HG02678 (cell line): ENCODE results near the gene LRP1.

Experiments used
- ATAC-seq: cut with Tn5 transposase; IDR thresholded peaks from one replicate; pipeline ENCODE4 v1.9.1; 2021; ENCODE audit warnings: mild to moderate bottlenecking, moderate library complexity; ENCODE audit not compliant: unreplicated experiment

The LRP1 gene

DNA sequence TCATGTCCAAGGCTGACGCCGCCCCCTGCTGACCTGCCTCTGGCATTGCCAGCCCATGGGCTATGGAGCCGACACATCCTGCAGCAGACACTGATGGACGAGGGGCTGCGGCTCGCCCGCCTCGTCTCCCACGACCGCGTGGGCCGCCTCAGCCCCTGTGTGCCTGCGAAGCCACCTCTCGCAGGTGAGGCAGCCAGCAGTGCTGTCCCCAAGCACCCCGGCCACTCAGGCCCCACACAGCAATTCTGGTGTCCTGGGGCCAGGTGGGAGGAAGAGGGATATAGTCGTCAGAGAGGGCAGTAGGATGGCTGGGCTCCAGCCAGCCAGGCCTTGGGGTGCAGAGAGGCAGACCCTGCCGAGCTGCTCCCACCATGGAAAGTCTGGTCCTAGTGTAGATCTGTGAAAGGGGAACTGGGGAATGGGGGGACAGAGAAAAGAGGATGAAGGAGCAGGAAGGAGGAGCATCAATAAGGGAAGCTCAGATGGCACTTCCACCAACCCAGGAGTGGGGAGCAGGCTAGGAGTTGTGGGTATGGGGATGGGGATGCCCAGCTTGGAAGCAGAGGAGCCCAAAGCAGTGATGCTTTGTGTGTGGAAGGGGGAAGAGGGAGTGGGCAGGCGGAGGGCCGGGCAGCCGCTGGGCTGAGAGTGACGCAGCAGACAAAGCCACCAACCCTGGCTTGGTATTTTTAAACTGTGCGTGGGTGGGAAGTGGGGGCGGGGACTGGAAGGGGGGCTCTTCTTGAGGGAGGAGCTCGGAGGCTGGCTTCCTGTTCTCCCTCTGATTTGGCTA, 34.7 kb upstream of the LRP1 start:
- no peak for ATAC-seq

DNA sequence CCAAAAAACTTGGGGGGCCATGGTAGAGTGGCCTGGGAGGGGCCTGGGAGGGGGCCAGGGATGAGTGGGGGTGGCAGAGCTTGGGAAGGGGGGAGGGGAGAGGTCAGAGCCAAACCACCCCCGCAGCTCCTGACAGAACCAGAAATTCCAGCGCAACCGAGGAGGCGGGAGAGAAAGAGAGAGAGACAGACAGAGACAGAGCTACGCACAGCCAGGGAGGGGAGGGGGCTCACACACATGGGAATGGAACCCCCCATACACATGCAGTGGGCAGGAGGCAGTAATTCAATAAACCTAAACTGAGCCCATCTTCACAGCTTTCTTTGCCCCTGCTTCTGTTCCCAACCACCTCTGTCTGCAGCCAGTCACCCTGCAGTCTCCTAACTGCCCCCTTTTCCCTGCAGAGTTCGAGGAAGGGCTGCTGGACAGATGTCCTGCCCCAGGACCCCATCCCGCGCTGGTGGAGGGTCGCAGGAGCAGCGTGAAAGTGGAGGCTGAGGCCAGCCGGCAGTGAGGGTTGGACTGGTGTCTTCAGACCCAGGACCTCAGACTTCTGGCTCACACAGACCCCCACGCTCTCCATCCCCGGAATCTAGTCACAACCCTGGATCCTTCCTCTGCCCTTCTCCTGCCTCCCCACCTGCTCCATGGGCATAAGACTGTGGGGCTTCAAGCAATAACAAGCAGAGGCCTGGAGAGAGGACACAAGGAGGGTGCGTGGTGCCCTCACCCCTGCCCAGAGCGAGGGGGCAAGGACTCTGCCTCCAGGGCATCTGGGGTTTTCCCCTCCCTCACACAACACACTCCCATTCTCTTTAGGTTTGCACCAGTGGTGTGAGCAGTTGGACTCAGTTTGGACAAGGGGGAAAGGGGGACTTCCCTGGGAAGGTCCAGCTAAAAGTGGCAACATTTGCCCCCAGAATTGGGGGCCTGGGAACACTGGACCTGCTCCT, 33.8 kb upstream of the LRP1 start:
- no peak for ATAC-seq

DNA sequence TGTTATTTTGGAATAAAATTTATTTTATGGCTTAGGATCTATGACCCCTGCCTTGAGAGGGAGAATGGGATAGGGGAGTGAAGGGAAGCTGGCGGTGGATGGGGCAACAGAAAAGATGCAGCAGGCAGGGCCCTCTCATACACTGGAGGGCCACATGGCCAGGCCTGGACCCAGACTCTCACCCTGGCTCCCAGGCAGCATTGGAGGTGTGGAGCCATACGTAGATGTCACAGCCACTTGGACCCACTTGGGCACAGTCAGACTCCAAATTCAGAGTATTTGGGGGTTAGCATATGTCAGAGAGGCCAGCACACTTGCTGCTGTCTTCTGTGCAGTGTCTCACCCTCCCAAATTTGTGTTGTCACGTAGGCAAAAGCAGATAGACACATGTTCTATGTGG, 32.8 kb upstream of the LRP1 start:
- no peak for ATAC-seq

DNA sequence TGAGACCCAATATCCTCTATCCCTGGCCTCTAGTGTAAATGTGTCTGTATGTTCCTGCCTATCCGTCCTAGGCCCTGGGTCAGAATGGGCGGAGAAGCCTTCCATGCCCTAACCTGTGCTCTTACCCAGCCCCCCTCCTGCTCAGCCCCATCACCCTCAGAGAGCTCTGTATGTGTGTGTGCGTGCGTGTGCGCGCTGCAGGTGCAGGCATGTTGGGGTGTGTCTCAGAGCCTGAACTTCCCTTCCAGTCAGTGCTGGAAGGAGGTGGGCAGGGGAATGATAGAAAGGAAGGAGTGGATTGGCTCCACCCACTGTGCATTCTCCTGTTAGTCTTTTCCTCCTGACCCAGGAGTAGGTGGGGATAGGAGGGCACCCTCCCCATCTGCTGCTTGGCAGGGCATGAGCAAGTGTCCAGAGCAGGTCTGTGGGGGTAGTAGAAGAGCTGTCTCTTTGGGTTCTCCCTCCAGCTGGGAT, 32.1 kb upstream of the LRP1 start:
- ATAC-seq: no peak

DNA sequence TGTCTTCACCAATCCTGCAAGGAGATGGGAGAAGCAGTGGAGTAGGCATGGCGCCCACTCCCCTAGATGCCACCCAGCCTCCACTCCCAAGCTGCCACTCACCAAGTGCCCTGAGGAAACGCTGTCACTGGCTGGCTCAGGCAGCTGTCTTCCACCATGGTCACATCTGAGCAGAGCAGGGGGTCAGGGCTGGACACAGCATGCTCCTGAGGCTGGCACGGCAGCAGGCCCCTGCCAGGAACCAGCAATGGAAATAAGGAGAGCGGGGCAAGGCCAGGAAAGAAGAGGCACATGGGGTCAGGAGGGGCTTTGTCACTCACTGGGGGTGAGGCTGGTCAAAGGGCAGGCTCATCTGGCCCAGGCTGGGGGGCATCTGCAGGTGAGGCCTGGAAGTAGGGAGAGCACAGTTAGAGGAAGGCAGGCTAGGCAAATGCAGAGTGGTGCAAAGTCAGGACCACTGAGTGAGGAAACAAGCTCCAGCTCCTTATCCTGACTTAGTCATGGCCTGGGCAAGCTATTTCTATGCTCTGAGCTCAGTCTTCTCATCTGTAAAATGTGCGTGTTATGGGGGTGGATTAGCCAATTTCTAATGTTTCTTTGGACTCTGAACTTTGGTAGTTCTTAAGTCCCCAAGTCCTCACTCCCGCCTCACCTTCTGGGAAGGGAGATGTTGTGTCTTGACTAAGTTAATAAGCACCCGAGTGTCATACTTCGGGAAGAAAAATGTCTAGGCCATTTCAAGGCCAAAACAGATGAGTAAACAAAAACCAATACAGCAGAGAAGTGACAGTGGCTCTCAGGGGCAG, 31.3 kb upstream of the LRP1 start:
- no peak for ATAC-seq

DNA sequence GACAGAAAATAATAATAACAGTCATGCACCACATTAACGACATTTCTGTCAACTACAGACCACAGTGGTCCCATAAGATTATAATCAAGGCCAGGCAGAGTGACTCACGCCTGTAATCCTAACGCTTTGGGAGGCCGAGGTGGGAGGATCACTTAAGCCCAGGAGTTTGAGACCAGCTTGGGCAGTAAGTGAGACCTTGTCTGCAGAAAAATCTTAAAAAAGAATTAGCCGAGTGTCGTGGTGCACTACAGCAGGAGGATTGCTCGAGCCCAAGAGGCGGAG, 30.8 kb upstream of the LRP1 start:
- no peak for ATAC-seq

DNA sequence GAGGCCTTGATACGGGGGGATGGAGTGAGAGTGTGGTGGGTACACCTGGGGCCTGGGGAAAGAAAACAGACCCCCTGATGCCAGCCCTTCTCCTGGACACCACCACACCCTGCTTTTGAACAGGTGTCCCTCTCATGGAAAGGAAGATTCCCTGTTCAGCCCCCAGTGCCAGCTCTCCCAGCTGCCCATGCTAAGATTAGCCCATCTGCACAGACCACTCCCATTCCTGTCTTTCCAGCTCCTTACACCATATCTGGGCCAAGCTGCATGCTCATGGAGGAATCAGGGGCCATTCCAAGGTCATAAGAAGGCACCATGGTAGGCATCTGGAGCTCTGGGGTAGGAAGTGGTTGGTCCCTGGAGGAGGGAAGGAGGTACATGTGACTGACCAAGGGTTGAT, 29.7 kb upstream of the LRP1 start:
- no peak for ATAC-seq

DNA sequence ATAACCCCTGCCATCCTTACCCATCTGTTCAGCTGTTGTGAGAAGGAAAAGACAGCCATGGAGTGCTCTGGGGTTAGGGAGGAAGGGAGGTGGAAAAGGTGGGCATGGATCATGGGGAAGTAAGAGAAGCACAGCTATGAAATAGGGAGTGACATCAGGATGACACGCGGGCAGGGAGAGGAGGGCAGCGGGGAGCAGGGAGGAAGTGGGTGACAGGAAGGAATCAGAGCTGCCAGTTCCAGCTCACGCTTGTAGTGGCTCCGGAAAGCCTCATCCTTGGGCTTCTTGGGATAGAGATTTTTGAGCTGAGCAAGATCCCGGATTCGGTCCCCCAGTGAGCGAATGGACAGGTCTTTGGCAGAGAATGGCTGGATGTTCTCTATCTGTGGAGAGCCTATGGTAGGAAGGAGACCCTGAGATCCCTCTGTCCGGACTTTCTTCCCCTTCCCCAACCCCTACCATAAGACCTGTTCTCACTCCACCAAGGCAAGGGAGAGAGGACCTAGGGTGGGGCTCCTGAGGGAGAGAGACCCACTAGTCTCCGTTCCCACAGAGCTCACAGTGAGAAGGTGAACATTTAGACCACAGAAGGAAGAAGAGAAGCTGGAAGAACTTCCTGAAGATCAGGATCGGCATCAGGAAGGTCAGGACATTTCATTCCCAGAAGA, 29.1 kb upstream of the LRP1 start:
- no peak for ATAC-seq

DNA sequence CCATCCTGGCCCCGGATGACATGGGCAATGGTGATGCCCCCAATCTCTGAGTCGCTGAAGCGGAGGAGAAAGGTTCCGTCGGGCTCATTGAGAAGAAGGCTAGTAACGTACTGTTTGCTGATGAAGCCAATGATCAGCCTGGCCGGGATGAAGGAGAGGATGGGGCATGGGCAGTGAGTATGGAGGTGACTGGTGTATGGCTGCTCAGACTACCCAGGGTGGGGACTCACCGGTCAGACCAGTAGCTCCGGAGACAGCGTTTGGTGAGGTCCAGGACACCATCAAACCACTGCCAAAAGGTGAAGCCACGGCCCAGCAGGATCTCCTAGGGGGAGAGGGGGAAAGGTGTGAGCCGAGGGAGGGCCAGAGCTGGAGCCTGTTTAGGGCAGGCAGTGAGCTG, 28.5 kb upstream of the LRP1 start:
- no peak for ATAC-seq

DNA sequence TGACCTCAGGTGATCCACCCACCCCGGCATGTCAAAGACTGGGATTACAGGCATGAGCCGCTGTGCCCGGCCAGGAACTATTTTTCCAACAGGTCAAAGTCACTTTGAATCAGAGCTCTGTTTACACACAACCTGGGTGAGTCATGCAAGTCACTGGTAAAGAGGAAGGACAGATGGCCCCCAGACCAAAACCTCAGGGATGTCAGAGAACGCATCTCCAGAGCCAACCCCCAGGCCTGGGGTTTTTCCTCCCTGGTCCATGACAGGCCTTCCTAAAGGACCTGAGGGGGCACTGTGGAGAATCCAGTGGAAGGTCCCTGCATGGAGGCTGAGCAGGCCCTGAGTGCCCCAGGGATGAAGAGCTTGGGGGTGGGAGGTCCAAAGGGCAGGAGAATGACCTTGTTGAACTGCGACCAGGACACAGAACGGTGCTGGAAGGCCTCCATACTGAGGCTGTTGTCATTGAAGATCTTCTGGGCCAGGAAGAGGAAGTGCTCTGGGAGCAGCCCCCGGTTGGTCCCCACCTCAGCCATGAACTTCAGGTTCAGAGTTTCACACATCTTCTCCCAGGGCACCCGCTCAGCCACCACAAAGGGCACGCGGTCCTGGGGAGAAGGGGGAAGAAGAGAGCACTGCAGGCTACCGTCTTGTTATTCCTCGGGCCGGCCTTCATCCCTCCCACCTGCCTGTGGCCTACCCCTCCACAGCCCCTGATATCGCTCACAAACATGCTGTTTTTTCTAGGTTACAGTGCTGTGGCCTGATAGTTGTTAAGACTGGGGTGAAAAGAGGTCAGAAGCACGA, 26.2 kb upstream of the LRP1 start:
- no peak for ATAC-seq

DNA sequence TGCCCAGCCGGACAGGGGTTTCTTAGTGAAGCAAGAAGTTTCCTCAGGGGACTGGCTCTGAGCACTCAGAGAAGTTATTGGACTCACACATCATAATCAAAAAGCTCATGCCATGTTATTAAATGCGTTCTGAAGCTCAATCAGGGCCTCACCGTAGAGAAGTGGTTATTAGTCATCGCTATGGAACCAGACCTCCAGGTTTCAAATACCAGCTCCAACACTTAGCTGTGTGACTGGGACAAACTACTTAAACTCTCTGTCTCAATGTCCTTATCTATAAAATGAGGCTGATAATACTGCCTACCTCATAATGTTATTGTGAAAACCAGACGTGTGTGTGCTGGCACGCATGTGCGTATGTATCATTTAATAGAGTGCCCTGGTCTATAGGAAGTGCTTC, 24.4 kb upstream of the LRP1 start:
- no peak for ATAC-seq

DNA sequence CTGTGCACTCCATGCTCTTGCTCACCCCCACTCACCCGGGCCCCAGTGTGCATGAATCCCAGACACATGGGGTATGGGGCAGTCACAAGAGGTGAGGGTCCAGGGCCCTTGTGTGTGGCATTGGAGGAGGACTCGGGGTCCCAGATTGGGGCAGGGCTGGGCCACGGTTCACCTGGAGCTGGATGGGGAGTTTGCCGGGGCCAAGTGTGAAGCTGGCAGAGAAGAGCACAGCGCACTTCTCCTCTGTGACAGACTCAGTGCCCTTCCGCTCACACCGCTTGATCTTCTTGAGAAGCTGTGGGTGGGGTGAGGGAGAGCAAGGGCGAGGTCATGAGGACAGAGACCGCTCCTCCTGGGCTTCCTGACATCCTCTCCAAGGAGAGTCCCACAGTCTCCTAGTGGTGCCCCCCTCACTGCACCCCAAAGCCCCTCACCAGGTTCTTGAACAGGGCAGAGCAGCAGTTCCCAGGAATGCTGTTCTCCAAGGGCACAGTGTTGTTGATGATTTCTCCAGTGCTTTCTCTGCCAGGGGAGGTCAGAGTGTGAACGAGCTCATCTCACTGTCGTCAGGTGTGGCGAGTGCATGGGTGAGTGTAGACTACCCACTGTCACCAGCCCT, 23.9 kb upstream of the LRP1 start:
- no peak for ATAC-seq

DNA sequence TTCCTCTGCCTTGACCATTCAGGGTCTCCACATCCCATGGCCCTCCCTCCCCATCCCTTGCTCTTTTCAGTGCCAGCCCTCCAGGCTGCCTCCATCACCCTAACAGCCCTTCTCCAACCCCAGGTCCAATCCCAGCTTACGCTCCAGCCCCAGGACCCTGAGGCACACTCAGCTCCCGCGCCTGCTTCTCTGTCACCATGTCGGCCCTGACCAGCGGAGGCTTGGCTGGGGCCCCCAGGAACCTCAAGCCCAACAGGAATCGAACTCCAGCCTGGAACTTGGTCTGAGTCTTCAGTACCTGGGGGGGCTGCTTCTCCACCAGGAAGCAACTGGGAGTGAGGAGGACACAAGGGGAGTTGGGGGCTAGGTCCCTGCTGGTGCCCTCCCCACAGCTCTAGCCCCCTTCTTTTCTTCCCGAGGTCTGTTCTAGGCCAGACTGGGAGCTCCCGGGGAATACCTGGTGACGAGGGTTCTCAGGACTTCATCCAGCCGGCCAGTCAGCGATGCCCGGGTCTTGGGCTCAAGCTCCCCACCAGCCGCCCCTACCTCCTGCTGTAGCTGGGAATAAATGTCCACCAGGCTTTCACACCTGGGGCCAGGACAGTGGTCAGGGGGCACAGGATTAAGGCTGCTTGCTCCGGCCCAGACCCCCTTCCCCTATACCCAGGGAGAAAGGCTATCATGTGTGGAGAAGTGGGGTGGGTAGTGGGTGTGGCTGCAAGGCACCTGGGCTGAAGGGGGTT, 23.1 kb upstream of the LRP1 start:
- ATAC-seq: no peak

DNA sequence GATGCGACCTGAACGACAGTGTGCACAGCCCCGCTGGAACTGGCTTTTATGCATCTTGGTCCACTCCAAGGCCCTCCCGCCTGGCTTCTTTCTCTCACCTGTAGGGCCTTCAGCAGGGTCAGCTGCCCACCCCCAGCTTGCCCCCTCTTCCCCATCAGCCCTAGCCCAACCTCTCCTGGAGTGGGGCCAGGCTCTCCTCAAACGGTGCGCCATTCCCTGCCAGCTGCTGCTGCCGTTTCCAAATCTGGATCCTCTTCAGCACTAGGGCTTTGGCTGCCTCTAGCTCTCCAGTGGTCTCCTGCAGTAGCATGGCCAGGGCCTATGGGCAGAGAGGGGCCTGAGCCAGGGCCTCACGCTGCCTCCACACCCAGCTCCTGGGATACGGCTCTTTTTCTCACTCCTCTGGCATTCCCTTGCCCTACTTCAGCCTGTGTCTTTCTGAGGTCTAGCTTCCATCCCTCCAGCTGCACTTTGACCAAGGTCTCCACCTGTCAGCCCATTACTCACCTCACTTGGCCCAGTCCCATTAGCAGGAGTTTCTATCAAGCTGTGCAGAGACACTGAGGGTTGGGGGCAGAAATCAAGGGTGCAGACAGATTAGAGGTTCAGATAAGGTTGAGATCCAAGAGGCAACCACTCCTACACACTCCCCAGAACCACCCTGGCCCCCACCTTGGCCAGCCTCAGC, 22.1 kb upstream of the LRP1 start:
- ATAC-seq: no peak

DNA sequence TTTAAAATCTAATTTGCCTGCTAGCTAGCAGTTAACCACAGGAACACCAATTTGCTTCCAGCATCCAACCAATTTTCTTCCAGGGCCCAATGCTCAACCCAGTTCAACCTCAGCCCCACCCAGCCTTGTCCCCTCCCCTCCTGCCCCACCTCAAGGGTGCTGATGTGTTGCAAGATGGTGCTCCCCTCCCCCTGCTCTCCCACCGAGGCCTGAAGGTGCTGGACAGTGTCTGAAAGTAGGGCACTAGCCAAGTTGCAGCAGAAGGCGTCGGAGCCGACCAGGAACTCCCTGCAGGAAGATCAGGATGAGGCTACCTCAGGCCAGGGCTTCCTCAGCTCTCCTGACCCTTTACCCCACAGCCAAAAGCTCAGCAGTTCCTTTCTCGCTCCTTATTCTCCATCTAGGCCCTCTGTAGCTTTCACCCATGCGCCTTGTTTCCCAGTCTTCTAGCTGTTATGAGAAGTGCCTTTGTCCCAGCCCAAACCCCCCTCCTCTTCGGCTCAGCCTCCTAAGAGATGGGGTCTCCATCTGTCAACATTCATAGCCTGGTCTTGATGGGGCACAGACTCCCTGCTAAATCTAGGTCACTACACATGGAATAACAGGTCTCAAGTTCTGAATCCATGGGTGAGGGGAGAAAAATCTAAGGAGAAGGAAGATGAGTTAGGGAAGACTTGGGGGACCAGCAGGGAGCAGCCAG, 20.7 kb upstream of the LRP1 start:
- ATAC-seq: no peak

DNA sequence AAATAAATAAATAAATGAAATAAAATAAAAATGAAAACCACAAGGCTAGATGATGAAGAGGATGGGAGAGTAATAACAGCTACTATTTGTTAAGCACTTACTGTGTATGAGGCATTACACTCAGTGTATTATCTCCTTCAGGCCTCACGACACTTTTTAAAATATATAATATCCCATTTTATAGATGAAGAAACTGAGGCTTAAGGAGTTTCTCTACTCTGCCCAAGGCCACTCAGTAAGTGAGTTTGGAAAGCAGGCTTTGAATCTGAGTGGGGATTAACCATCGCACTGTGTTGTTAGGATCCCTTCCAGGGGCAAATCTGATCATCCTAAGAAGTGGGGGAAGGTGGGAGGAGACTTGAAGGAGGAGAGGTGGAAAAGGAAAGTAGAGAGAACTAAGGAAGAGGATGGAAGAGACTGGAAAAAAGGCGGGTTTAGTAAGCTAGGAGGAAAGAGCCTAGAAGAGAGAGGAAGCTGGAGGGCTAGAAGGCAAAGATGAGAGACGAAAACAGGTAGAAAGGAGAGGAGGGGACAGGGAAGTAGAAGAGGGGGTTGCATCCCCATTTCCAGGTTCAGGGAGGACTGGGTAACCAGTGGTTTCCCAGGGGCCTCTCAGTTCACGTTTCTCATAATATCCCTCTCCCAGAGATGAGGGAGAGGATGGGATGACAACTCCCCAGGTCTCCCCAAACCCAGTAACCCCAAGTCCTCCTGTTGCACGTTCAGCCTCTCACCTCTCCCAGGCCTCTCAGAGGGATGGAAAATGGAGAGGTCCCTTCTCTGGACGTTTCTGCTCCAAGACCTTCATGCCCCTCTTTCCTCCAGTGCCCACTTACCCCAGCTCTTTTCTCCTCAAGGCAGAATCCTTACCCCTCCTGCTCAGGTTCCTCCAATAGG, 18.8 kb upstream of the LRP1 start:
- no peak for ATAC-seq
